HFF-Myc (cell line): ENCODE data around the gene CFAP46.

Source experiments
- DNase-seq: peaks from one replicate; pipeline ENCODE4 v3.0.0-alpha.2; 2011; ENCODE audit warnings: low read depth; ENCODE audit errors: extremely low read depth
- H3K4me3 ChIP-seq: replicated peaks from 2 replicates; pipeline ENCODE4 v1.5.1; 2011; ENCODE audit warnings: low read depth, mild to moderate bottlenecking, control low read depth, low read length
- TF ChIP-seq, protein P1 (sequence below): IDR thresholded peaks from 2 replicates; pipeline ENCODE4 v1.5.1; 2012; ENCODE audit warnings: mild to moderate bottlenecking, low read depth, low read length, control low read depth; ENCODE audit errors: missing control alignments

CFAP46 gene

DNA sequence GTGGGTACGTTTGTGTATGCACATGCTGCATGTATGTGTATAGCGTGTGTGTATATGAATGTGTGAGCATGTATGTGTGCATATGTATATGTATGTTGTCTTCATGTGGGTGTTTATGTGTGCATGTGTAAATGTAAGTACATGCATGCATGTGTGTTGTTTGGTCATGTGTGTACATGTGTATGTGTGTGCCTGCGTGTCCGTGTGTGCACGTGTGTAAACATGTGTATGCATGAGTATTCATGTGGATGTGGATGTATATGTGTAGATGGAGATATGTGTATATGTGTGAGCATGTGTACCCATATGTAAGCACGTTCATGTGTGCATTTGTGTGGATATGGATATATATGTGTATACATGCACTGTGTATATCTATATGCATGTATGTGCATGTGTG is 5.5 kb upstream of the CFAP46 start:
- H3K4me3 ChIP-seq: no peak overlapping the region
- TF ChIP-seq, protein P1, sequence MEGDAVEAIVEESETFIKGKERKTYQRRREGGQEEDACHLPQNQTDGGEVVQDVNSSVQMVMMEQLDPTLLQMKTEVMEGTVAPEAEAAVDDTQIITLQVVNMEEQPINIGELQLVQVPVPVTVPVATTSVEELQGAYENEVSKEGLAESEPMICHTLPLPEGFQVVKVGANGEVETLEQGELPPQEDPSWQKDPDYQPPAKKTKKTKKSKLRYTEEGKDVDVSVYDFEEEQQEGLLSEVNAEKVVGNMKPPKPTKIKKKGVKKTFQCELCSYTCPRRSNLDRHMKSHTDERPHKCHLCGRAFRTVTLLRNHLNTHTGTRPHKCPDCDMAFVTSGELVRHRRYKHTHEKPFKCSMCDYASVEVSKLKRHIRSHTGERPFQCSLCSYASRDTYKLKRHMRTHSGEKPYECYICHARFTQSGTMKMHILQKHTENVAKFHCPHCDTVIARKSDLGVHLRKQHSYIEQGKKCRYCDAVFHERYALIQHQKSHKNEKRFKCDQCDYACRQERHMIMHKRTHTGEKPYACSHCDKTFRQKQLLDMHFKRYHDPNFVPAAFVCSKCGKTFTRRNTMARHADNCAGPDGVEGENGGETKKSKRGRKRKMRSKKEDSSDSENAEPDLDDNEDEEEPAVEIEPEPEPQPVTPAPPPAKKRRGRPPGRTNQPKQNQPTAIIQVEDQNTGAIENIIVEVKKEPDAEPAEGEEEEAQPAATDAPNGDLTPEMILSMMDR: no peak
- DNase-seq: no peak

DNA sequence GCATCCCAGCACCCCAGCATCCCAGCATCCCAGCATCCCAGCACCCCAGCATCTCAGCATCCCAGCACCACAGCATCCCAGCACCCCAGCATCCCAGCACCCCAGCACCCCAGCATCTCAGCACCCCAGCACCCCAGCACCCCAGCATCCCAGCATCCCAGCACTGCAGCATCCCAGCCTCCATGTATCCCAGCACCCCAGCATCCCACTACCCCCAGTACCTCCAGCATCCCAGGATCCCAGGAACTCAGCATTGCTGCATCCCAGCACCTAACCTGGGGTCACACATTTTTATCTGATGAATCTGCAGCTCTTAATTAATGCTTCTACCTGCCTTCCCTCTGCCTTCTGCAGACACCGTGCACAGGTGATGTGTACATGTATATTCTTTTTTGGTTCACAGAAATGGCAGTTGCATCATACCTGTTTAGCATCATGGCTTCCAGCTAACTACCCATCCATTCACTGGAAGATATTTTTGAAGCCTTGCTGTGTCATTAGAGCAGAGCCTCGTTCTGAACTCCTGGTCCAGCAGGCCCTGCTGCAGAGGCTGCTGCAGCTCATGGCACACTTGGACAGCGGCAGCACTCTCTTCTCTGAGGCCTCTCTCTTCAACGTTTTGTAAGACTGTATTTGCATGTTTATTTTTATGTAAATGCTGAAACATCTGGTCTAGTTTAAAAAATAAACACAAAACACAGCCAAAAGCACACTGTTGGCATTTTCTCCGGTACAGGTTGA is 4.6 kb upstream of the CFAP46 start:
- TF ChIP-seq, protein P1: no peak
- no peak for DNase-seq
- H3K4me3 ChIP-seq: no peak overlapping the region

DNA sequence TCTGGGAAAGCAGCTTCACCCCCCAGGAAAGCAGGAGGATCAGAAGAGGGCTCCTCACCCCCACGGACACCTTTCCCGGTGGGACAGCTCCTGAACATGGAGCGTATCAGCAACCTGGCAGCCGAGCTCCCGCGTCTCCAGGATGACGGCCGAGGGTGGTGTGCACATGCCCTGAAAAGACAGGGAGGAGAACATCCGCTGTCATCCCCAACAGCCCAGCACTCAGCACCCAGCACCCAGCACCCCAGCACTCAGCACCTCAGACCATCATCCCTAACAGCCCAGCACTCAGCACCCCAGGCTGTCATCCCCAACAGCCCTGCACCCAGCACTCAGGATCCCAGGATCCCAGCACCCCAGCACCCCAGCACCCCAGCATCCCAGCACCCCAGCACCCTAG is 3.9 kb upstream of the CFAP46 start:
- TF ChIP-seq, protein P1: no peak
- H3K4me3 ChIP-seq: no peak overlapping the region
- DNase-seq: no peak

DNA sequence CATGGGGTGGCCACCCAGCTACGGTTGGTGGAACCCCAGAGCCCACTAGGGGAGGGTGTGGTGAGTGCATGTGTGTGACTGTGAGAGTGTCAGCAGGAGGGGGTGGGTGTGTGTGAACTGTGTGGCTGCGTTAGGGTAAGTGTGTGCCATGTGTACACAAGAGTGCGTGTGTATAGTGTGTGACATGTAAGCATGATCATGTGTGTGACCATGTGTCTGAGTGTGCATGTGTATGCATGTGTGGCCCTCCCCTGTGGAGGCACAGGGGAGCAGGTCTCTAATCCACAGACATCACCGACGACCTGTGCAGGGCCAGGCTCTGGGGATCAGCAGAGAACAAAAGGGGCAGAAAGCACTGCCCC is 3.5 kb upstream of the CFAP46 start:
- no peak overlapping the region for H3K4me3 ChIP-seq
- no peak for DNase-seq
- TF ChIP-seq, protein P1: no peak

DNA sequence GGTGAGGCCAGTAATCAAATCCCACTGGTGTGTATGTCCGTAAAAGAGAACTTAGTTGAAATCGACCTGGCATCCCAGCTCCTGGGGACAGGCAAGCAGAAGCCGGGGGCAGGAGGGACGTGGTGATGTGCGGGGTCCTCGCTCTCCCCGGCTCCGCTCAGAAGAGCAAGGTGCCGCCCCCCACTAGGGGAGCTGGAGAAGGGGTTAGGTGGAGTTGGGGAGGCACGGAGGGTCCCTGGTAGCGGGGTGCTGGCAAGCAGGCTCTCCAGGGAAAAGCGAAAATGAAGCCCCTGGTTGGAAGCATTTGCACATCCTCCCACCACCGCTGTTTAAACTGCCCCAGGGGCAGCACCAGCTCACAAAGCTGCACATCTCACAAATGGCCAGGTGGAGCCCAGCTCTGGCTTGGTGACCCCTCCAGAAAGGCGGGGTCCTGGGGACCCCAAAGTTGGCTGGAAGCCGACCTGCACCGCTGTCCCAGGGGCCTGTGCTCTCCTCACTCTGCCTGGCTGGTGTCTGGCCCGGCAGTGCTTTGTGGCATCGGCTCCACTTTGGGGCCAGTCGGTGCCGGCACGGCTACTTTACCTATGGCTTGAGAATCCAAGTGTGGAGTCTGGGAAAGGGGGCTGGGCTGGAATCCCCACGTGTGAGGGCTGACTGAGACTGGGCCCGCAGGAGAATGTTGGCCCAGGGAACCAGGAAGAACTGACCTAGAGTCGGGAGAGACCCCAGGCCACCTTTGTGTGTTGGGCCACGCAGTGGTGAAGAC is 2.9 kb upstream of the CFAP46 start:
- DNase-seq: no peak
- no peak overlapping the region for H3K4me3 ChIP-seq
- TF ChIP-seq, protein P1: no peak

- DNase-seq: no peak
- TF ChIP-seq, protein P1: no peak
- no peak overlapping the region for H3K4me3 ChIP-seq
Observed at GRCh38 chr10:132944510-132944909, 2.1 kb upstream of the CFAP46 start.
